GM18867 (cell line): ENCODE measurements around the gene TMEM238.
"Not testable (repeated sequence)": the region's sequence is repeated elsewhere in the genome, so short reads cannot be mapped to it uniquely, and the experiment has no call there.

Experiments used
- ATAC-seq: cut with Tn5 transposase; IDR thresholded peaks from one replicate; pipeline ENCODE4 v1.9.1; 2021; ENCODE audit warnings: mild to moderate bottlenecking, moderate library complexity; ENCODE audit not compliant: unreplicated experiment

The TMEM238 gene, protein sequence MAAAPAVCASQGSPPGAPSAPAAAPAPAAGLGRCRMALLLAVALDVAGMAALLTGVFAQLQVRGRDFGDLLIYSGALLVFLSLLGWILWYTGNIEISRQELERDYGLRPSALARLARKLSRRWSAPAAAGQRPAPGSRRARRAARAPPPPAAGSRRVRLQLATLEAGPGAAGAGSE

DNA sequence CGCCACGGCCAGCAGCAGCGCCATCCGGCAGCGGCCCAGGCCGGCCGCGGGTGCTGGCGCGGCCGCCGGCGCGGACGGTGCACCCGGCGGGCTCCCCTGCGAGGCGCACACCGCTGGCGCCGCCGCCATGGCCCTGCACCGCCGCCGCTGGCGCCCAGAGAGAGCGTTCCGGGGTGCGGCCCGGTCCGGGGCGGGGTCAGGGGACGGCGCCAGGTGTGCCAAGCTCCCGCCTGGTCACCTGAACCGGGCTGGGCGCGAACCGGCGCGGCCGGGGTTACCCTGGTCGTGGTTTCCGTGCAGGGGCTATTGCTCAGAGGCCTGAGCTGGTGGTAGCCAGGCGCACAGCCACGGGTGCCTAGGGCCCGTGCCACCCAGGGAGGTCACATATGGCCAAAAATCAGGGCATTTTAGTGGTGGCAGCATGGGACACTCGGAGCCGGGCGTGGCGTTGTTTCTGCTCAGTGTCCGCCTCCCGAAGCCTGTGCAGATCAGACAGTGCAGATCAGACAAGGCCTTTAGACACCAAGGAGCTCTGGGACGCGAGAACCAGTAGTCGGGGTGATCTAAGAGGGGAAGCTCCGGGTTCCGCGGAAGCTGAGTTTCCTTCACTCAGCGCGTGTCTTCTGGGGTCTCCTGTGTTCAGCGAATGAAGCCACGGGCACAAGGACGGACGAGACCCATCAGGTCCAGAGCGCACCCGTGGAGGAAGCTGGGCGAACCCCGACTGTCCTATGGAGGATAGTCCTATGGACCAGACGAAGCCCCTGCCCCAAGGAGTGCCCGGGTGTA, at the start of gene TMEM238:
TMEM238 (minus strand) TSS at position 162 of the 789 bp plus-strand sequence; CDS start at position 129, 33 bp downstream.
- ATAC-seq, result no peak

DNA sequence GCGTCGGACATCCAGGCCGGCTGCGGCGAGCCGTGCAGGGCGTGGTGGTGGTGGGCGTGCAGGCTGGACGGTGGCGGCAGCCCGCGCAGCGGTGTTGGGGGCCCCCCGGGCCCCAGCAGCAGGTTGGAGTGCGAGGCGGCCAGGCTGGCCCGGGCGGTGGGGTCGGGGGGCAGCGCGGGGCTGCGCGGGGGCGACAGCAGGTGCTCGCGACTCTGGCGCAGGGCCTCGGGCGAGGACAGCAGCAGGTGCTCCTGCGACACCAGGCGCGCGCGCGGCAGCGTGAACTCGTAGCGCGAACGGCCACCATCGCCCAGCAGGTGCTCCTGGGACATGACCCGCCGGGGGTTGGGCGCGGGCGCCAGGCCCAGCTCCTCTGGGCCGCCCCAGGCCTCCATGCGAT, 49.2 kb upstream of the TMEM238 start:
- ATAC-seq, result no peak

DNA sequence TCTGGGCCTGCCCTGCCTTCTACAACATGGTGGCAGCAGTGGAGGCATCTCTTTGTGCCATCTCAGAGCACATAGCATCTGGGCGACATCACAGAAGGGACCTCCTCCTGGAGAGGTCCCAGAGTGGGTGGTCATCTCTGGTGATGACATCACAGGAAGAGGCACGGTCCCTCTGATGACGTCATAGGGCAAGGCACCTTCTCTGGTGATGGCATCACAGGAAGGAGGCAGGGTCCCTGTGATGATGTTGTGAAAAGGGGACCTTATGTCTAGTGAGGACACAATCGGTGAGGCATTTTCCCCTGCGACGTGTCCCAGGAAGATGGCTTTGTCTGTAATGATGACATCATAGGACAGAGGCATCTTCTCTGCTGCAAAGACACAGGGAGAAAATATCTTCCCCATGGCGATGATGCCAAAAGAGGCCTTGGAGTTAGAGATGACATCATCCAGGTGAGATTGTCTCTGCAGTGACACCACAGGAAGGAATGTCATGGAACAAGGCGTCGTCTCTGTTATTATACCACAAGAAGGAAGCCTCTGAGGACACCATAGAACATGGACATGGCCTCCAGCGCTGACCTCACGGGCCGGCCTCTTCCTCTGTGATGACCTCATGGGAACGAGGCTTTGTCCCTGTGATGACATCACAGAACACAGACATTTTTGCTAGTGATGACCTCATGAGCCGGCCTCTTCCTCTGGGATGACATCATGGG, 48.3 kb upstream of the TMEM238 start:
- no peak for ATAC-seq

DNA sequence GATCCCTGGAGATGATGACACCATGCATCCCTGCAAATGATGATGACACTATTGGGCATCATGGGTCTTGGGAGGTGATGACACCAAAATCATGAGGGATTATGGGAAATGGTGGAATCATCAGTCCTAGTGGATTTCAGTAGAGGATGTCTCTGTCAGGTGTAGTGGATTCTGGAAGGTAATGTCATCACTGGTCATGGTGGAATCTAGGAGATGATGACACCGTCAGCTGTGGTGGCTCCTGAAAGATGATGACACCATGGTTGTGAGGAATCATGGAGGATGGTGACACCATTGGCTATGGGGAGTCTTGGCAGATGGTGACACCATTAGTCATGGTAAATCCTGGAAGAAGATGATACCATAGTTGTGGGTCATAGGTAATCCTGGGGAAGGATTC, 47.1 kb upstream of the TMEM238 start:
- ATAC-seq, result no peak

DNA sequence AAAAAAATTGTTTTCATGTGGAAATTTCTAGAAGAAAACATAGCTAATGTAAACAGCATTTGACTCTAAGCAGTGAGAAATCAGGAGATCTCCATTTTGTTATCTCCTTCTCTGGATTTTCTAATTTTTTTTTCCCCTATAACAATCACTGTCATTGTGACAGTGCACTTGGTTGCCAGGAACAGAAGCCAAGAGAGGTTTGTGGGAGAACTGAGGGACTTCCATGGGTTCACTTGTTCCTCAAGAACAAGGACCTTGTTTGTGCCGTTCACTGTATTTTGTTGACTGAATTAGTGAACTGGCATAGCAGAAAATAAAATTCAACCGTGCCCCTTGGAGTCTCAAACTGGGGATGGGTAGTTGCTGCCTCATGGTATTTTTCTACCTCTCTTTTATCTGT, 42.0 kb upstream of the TMEM238 start:
- ATAC-seq, result no peak

DNA sequence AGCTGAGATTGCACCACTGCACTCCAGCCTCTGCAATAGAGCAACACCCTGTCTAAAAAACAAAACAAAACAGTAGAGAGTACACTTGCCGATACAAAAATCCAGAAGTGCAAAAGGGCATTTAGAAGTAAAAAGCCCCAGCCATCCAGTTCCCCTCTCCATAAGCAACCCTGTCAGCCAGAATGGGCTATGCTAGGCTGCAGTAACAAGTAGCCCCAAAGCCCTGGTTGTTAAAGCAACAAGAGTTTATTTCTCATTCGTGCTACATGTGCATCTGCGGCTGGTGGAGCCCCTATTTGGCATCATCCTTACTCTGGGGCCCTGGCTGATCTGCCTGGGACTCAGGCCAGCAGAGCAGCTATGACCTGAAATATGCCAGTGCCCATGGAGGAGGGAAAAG, 40.4 kb upstream of the TMEM238 start:
- no peak for ATAC-seq

DNA sequence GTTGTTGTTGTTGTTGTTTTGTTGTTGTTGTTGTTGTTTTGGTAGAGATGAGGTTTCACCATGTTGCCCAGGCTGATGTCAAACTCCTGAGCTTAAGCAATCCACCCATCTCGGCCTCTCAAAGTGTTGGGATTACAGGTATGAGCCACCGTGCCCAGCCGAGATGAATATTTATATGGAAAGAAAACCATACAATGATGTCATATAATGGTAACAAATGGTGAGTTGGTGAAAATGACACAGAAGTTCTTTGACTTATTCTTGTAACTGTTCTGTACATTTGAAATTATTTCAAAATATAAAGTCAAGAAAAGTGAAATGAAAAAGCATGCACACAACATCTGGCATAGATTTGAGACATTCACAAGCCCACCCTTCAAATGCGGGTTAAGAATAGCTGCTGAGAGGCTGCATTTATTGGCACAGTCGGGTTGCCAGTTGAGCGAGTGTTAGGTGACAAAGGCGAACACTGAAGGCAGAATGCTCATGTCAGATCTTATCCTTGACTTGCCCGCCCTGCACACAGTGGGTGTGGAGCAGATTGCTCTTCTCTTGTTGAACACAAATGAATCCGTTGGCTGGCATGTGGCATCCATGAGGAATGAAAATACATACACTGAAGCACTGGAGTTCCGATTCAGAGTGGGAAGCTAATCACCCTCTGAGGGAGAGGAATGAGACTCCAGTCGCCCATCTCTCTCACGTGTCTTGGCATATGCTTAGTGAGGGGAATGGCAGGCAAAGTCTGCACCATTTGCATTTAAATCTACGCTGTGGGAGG, 39.3 kb upstream of the TMEM238 start:
- no peak for ATAC-seq

DNA sequence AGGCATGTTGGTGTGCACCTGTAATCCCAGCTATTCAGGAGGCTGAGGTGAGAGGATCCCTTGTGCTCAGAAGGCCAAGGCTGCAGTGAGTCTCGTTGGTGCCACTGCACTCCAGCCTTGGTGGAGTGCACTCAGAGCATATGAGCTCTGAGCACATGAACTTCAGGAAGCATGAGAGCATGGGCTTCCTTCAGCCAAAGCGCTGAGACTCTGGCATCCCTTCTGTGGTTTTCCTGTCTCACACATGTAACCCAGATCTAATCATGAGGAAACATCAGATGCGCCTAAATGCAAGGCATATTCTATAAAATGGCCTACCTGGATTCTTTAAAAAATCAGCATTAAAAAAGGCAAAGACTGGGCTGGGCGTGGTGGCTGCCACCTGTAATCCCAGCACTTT, 37.2 kb upstream of the TMEM238 start:
- not testable (repeated sequence) for ATAC-seq

DNA sequence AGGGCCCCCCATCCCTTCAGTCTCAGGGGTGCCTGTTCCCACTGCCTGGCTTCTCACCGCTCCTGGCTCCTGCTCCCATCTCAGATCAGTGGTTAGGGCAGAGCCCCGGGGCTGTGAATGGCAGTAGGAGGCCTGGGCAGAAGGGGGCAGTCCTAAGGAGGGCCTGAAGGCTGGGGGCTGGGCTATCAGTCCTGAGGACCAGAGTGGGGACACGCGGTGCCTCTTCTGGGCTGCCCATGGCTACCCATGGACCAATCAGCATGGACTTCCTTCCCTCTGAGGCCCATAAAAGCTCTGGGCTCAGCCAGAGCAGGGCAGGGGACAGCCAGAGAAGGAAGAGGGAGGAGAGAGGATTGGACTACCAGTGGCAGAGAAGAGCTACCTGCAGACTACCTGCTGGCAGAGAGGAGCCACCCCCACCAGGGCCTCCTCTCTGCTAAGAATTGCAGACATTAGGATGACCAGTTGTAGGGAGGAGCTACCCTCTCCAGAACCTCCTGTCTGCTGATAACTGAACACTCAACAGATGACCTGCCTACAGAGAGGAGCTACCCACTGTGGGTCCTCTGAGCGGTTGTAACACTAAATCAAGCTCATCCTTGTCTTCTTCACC, 35.6 kb upstream of the TMEM238 start:
- no peak for ATAC-seq

DNA sequence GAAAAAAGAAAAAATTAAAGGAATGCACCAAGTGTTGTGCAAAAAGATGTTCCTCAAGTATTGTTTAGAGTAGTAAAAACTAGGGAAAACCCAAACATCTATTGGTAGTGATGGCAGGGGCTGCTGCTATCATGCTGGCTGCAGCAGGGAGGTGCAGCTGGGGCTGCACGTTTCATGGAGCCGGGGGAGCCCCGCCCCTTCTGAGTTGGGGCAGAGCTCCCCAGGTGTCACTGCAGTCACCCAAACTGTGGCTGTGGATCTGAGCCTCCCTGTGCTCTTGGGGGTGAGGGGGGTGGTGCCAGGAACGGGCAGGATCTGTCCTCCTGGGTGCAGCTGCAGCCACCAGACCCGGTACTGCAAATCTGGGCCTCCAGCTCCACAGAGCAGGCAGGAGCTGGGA, 35.0 kb upstream of the TMEM238 start:
- ATAC-seq, result no peak

DNA sequence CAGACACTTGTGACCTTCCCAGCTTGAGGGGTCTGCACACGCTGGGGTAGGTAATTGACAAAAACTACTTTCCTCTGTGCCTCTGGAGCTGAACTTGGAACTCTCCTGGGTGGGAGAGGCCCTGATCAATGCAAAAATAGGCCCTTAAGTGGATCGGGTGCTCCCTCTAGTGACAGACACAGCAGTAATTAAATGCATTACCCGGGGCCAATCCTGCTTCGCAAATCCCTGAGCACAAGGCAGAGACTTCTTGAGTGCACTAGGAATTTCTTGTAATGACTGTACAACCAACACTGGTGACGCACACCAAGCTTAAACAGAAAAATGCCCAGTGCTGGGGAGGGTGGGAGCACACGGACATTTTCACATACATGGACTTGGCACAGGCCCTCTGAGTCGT, 34.1 kb upstream of the TMEM238 start:
- no peak for ATAC-seq

DNA sequence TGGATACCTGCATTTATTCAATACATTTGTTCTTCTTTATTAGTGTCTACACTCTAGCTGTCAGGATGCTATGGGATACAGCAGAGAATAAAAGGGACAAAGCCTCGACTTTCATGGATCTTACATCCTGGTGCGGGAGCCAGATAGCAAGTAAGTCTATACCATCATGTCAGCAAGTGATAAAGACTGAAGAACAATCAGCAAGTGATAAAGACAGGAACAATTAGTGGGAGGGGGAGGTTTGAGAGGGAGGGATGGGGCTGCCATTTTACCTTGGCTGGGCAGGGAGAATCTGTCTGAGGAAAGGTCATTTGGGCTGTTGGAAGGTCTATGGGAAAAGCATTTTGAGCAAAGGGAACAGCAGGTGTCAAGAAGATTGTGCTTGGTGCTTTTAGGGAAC, 26.1 kb upstream of the TMEM238 start:
- ATAC-seq, result no peak

DNA sequence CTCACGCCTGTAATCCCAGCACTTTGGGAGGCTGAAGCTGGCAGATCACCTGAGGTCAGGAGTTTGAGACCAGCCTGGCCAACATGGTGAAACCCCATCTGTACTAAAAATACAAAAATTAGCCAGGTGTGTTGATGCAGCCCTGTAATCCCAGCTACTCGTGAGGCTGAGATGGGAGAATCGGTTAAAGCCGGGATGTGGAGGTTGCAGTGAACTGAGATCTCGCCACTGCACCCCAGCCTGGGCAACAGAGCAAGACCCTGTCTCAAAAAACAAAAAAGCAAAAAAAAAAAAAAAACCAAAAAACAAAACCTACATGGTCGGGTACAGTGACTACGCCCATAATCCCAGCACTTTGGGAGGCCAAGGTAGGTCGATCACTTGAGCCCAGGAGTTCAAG, 25.1 kb upstream of the TMEM238 start:
- ATAC-seq, result not testable (repeated sequence)

DNA sequence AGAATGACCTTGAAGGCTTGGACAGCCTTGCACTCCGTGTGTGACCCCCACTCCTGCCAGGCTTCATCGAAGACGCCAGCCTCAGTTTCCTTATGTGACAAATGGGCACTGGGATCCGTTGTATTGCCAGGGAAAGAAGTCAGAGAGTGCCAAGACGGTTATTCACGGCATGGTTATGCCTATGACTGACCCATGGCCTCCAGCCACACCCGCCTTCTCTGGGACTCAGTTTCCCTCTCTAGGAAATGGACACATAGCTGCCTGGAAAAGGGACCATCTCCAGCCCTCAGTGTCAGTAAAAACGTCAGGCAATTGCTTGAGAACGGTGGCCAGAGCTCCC, 24.4 kb upstream of the TMEM238 start:
- no peak for ATAC-seq

DNA sequence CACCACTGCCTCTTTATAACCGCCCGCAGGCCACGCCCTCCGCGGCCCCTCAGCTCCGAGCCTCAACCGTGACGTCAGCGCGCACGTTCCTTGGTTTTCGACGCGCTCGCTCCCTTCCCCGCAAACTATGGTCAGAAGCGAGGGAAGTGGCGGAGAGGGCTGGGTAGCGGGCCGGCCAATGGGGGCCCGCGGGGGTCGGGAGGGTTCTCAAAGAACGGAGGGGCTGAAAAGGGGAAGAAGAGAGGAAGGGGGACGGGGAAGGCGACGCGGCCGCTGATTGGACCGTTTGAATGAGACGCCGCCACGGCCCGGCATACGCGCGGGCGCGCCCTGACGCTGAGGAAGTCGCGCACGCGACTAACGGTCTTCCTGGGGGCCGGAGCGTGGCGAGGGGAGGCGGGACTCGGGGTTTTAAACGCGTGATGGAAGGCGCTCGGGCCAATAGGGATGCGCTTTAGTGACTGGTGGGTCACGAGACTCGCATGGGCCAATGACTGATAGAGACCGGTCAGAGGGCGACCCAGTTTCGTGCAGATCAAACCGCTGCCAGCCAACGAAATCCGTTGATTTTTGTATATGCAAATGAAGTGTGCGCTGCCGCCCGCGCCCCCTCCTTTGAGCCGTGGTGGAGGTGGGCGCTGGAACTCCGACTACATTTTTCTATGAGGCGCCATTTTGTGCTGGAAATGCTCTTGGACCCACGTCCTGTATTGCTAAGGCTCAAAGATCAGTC, 23.9 kb upstream of the TMEM238 start:
- ATAC-seq, result peak; percentile 77

DNA sequence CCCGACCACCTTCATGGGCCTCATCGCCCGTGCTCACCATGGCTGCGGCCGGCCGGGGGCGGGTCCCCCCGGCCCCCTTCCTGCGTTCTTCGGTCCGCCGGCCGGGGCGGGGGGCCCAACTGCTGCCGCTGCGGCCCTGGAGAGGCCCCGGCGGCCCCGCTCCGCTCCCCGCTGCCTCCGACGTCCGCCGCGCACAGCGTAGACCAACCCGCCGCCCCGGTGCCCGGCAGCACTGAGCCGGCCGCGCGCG, 23.4 kb upstream of the TMEM238 start, which contains the start of gene UBE2S:
UBE2S (minus strand) TSS at position 239 of the 250 bp plus-strand sequence; CDS start at position 40, 199 bp downstream.
- ATAC-seq, result not testable (repeated sequence)

DNA sequence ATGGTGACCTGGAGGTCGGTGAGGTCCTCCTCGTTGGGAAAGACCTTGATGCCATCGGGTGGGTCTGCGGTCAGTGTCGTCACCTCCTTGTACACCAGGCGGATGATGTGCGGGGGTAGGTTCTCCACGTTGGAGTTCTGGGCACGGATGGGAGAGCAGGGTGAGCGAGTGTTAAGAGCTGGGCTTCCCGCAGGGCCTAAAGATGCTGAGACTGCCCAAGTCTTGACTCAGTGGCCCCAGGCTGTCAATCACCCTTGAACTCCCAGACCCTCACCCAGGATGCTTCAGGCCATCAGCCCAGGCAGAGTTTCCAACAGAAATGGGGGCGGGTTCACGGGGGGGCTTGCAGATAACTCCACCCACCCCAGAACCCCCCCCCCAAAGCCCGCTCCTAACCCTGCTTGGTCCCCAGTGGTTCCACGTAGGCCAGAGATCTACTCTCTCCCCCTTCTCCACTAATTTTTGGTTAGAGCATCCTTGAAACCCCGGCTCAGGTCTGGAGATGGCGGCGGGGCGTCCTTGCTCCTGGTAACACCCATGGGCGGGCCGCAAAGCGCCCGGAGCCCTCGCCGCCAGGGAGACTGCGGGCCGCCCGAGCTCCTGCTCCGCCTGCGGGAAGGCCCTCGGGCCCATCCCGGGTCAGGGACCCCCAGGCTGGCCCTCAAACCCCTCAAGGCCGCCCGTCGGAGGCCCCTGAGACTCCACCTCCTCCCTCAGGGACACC, 22.9 kb upstream of the TMEM238 start:
- no peak for ATAC-seq

DNA sequence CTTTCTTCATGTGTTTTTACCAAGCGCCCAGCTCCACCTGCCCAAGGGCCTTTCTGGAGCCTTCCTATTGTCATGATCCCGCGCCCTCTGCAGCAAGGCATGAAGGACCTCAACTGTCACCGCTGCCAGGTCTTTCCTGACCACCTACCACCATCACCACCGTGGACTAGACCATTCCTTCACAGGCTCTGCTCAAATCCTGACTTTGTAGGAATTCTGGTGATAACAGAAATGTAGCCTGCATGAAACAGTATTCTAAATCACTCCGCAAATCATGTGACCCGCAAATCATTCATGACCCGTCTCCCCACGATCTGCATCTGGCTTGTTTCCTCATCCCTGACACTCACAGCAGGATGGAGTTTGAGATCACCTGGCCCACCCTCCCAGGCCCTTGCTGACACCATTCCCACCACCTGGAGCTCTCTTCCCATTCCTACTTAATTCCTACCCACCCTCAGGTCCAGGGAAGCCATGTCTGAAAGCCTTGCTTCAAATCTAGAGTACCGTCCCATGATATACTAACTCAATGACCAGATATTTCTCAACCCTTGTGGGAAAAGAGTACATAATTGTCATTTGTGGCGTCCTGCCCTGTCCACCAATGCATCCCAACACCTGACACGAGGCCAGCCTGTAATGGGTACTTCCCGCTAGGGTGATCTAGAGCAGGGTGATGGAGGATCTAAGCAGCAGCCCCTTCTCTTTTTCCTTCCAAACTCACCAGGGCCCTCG, 22.2 kb upstream of the TMEM238 start:
- ATAC-seq, result no peak

DNA sequence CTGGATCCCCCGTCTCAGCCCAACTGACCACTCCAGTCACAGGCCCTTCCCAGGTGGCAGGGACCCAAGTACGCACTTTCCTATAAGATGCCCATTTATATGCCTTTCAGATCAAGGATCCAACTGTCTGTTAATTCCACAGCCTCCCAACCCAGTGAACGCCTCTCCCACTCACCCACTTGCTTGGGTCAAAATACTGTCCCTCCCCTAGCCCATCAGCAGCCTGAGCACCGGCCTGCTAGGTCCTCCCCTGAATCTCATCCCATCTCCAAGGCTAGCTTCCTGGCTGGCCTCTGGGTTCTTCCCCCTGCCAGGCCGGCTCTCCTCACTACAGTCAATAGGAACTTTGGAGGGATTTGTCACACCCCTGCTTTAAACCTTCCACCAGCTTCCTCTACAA, 21.5 kb upstream of the TMEM238 start:
- ATAC-seq, result no peak
